WTC11 (cell line): ENCODE data around the gene ZNF519. TPM values are rescaled to one million over a fixed set of nuclear protein-coding genes. Genes with fewer than 3 reads are reported as not detected.
"Not testable (repeated sequence)": the region's sequence is repeated elsewhere in the genome, so short reads cannot be mapped to it uniquely, and the experiment has no call there.

Experiments
- ATAC-seq: fragments of 200-7000 bp; cut with Tn5 transposase; 2 replicates; pipeline ENCODE4 v1.10.0; 2021; ENCODE audit warnings: mild to moderate bottlenecking, moderate library complexity
- CTCF ChIA-PET: fragments of 300-600 bp; sonication (Branson Sonifier 250); formaldehyde crosslinking; loops from one replicate; lab custom pipeline; 2021; ENCODE audit warnings: antibody characterized with exemption; lab: Charles Lee
- POLR2A ChIA-PET: fragments of 350-600 bp; sonication (Branson Sonifier 250); formaldehyde crosslinking; loops from one replicate; lab custom pipeline; 2021; ENCODE audit warnings: antibody characterized with exemption; lab: Charles Lee
- DNase-seq: peaks from one replicate; pipeline ENCODE4 v3.0.0; 2021; ENCODE audit warnings: low spot score
- H3K27ac Mint-ChIP-seq: 2 replicates; pipeline ENCODE4 v1.8.0; 2021; ENCODE audit warnings: mixed read lengths
- H3K27me3 Mint-ChIP-seq: 2 replicates; pipeline ENCODE4 v1.8.0; 2021; ENCODE audit warnings: low read depth, mild to moderate bottlenecking, moderate library complexity, mixed read lengths
- H3K36me3 Mint-ChIP-seq: 2 replicates; pipeline ENCODE4 v1.8.0; 2021; ENCODE audit warnings: mixed read lengths
- H3K4me1 Mint-ChIP-seq: 2 replicates; pipeline ENCODE4 v1.8.0; 2022; ENCODE audit warnings: mixed read lengths
- H3K4me3 Mint-ChIP-seq: 2 replicates; pipeline ENCODE4 v1.8.0; 2021; ENCODE audit warnings: mild to moderate bottlenecking, moderate library complexity, mixed read lengths
- H3K9me3 Mint-ChIP-seq: 2 replicates; pipeline ENCODE4 v1.8.0; 2021; ENCODE audit warnings: mixed read lengths
- ATF1 ChIP-seq: sonication (generic); formaldehyde crosslinking; IDR thresholded peaks from 2 replicates; pipeline ENCODE4 v1.8.1; 2023; ENCODE audit warnings: mild to moderate bottlenecking, moderate library complexity, missing genetic modification reagents
- ELF4 ChIP-seq: sonication (generic); formaldehyde crosslinking; IDR thresholded peaks from 2 replicates; pipeline ENCODE4 v1.8.1; 2022; ENCODE audit warnings: low read depth, mild to moderate bottlenecking, moderate library complexity, missing genetic modification reagents
- EMX1 ChIP-seq: fragments of 250-450 bp; sonication (Bioruptor Pico); IDR thresholded peaks from 2 replicates; pipeline ENCODE4 v1.8.0; 2021; ENCODE audit warnings: mild to moderate bottlenecking
- HMGXB4 ChIP-seq: sonication (generic); formaldehyde crosslinking; IDR thresholded peaks from 2 replicates; pipeline ENCODE4 v1.8.1; 2023; ENCODE audit warnings: mild to moderate bottlenecking, moderate library complexity, missing genetic modification reagents
- JUN ChIP-seq: sonication (generic); formaldehyde crosslinking; IDR thresholded peaks from 2 replicates; pipeline ENCODE4 v1.8.0; 2023; ENCODE audit warnings: mild to moderate bottlenecking, missing genetic modification reagents
- OVOL2 ChIP-seq: fragments of 250-450 bp; sonication (Bioruptor Pico); IDR thresholded peaks from 2 replicates; pipeline ENCODE4 v1.9.0; 2021; ENCODE audit warnings: mild to moderate bottlenecking, borderline replicate concordance
- USF2 ChIP-seq: sonication (generic); formaldehyde crosslinking; IDR thresholded peaks from 2 replicates; pipeline ENCODE4 v1.8.1; 2023; ENCODE audit warnings: mild to moderate bottlenecking, missing genetic modification reagents, moderate library complexity
- ZMAT4 ChIP-seq: fragments of 250-450 bp; sonication (Bioruptor Pico); IDR thresholded peaks from 2 replicates; pipeline ENCODE4 v1.9.0; 2021; ENCODE audit warnings: mild to moderate bottlenecking
- ZNF263 ChIP-seq: sonication (generic); formaldehyde crosslinking; IDR thresholded peaks from 2 replicates; pipeline ENCODE4 v1.8.1; 2022; ENCODE audit warnings: low read depth, mild to moderate bottlenecking, moderate library complexity, missing genetic modification reagents
- ZNF396 ChIP-seq: fragments of 250-450 bp; sonication (Bioruptor Pico); IDR thresholded peaks from 2 replicates; pipeline ENCODE4 v1.8.0; 2021; ENCODE audit warnings: mild to moderate bottlenecking, moderate library complexity, borderline replicate concordance
- ZNF416 ChIP-seq: fragments of 250-450 bp; sonication (Bioruptor Pico); IDR thresholded peaks from 2 replicates; pipeline ENCODE4 v1.9.0; 2021; ENCODE audit warnings: mild to moderate bottlenecking, inconsistent platforms
- total RNA-seq: library from RNA; stranded (reverse); gene quantifications from 3 replicates; pipeline ENCODE4 v1.2.3, GENCODE V29; 2021

The ZNF519 gene
- total RNA-seq, 1 experiment from 2014 or later: 32.1 TPM

- ATAC-seq (no peak), DNase-seq (no peak)
- POLR2A ChIA-PET: no interaction called here
- TF ChIP-seq ZNF263 (CRISPR knock-in tag): no peak
- TF ChIP-seq JUN (CRISPR knock-in tag): no peak
- no peak for TF ChIP-seq OVOL2
- TF ChIP-seq ZMAT4 (CRISPR knock-in tag): no peak
- no peak for TF ChIP-seq ZNF396
- no peak for TF ChIP-seq ELF4 (CRISPR knock-in tag)
- no peak for TF ChIP-seq USF2 (CRISPR knock-in tag)
- TF ChIP-seq ATF1: no peak
- no peak for TF ChIP-seq ZNF416 (CRISPR knock-in tag)
- no peak for TF ChIP-seq EMX1 (CRISPR knock-in tag)
- no peak for TF ChIP-seq HMGXB4 (CRISPR knock-in tag)
- Mint-ChIP-seq H3K36me3 (peaks cover 9% of the 10 kb centered on the region), H3K4me1 (no peaks in the 10 kb centered on the region), H3K27ac (no peak overlapping the region), H3K4me3 (no peak overlapping the region), H3K9me3 (peaks cover 12% of the 10 kb centered on the region), H3K27me3 (peaks cover 5% of the 10 kb centered on the region; the same call in 1 of the 2 replicates)
- CTCF ChIA-PET: no interaction called here
These were observed 12.3 kb upstream of the ZNF519 start for GRCh38 chr18:14144628-14144895.

- H3K9me3 Mint-ChIP-seq, H3K4me3 Mint-ChIP-seq, H3K27ac Mint-ChIP-seq, POLR2A ChIA-PET, H3K4me1 Mint-ChIP-seq, DNase-seq, ATAC-seq, H3K27me3 Mint-ChIP-seq, H3K36me3 Mint-ChIP-seq, CTCF ChIA-PET: not testable (repeated sequence)
These were observed 11.8 kb upstream of the ZNF519 start for GRCh38 chr18:14143871-14144627.

GRCh38 chr18:14143396-14143795, 11.2 kb upstream of the ZNF519 start:
- H3K4me3 Mint-ChIP-seq, ATAC-seq, H3K27ac Mint-ChIP-seq, H3K9me3 Mint-ChIP-seq, H3K36me3 Mint-ChIP-seq, POLR2A ChIA-PET, DNase-seq, H3K27me3 Mint-ChIP-seq, H3K4me1 Mint-ChIP-seq, CTCF ChIA-PET: not testable (repeated sequence)

- H3K27me3 Mint-ChIP-seq, DNase-seq, H3K27ac Mint-ChIP-seq, H3K4me1 Mint-ChIP-seq, H3K36me3 Mint-ChIP-seq, POLR2A ChIA-PET, H3K4me3 Mint-ChIP-seq, CTCF ChIA-PET, ATAC-seq: not testable (repeated sequence)
- peaks cover 18% of the 10 kb centered on the region for H3K9me3 Mint-ChIP-seq
These were observed 9.9 kb upstream of the ZNF519 start for GRCh38 chr18:14142177-14142576.

- CTCF ChIA-PET, ATAC-seq, DNase-seq, H3K36me3 Mint-ChIP-seq, H3K4me3 Mint-ChIP-seq, H3K4me1 Mint-ChIP-seq, POLR2A ChIA-PET, H3K27me3 Mint-ChIP-seq, H3K27ac Mint-ChIP-seq: not testable (repeated sequence)
- peaks cover 16% of the 10 kb centered on the region for H3K9me3 Mint-ChIP-seq
These were observed 7.3 kb upstream of the ZNF519 start for GRCh38 chr18:14139583-14139982.

- peaks cover 16% of the 10 kb centered on the region for H3K9me3 Mint-ChIP-seq
- H3K36me3 Mint-ChIP-seq, POLR2A ChIA-PET, H3K4me1 Mint-ChIP-seq, H3K27me3 Mint-ChIP-seq, DNase-seq, H3K27ac Mint-ChIP-seq, ATAC-seq, H3K4me3 Mint-ChIP-seq, CTCF ChIA-PET: not testable (repeated sequence)
These were observed 5.7 kb upstream of the ZNF519 start for GRCh38 chr18:14137971-14138370.

- peak overlapping the region; percentile 95 for H3K27ac Mint-ChIP-seq
- H3K36me3 Mint-ChIP-seq: peaks cover 11% of the 10 kb centered on the region
- H3K4me3 Mint-ChIP-seq: peak overlapping the region; percentile 92
- H3K9me3 Mint-ChIP-seq, H3K27me3 Mint-ChIP-seq, POLR2A ChIA-PET, CTCF ChIA-PET, DNase-seq: not testable (repeated sequence)
- H3K4me1 Mint-ChIP-seq: peaks cover 33% of the 10 kb centered on the region
- peak; percentile 45 for ATAC-seq
These were observed 452 bp downstream of the ZNF519 start for GRCh38 chr18:14131696-14132270.

GRCh38 chr18:14130804-14131203, 1.4 kb downstream of the ZNF519 start:
- DNase-seq, H3K9me3 Mint-ChIP-seq, ATAC-seq, POLR2A ChIA-PET, H3K27me3 Mint-ChIP-seq, CTCF ChIA-PET: not testable (repeated sequence)
- H3K36me3 Mint-ChIP-seq: peaks cover 11% of the 10 kb centered on the region
- peaks cover 38% of the 10 kb centered on the region for H3K4me1 Mint-ChIP-seq
- H3K27ac Mint-ChIP-seq: peak overlapping the region; percentile 41; the same call in 1 of the 2 replicates
- peak overlapping the region; percentile 92 for H3K4me3 Mint-ChIP-seq
